ENCODE data around the gene AGAP1. TPM values are rescaled to one million over a fixed set of nuclear protein-coding genes. Genes with fewer than 3 reads are reported as not detected.
A peak's percentile ranks its signal among the peaks of the same experiment; 100 is the strongest.

Gene AGAP1
- total RNA-seq, 2 donors from 2014 or later: 28.9 to 33.3 TPM

DNA sequence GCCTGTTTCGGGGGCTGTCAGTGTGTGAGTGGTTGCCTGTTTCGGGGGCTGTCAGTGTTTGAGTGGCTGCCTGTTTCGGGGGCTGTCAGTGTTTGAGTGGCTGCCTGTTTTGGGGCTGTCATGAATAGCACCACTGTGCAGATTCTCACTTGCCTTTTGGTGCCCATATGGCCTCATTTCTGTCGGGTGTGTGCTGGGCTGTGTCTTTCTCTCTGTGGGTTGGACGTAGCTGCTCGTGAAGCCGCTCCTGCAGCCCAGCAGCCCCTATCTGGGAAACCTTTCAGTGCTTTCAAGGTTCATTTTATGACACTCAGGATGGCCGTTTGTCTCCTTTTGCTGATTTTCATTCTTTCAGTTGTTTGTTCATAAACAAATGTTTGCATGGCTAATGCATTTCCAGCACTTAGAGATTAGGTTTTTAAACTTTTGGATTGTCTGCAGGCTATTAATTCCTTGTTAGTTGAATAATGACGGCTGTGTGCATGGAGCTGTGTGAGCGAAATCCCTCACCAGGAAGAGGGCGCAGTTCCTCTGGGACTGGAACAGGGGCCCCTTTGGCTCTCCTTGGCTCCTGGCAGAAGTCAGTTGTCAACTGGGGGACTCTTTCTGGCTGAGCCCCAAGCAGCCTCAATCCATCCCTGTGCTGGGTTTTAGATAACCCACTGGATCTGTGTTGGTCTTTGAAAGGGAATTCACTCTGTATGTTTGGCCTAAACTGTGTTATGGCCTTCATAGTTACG lies 10.8 kb downstream of the AGAP1 start:
- peak; percentile 19 for DNase-seq (ENCODE audit: low spot score)
- intact Hi-C loops (cut with DNase I): loop anchor here in 1 of 2 donors (5.0 kb wide), 1 partner anchor 1682 kb away; no protein-coding TSS in a partner anchor

- peak; percentile 55 for DNase-seq (ENCODE audit: low spot score)
- intact Hi-C loops (cut with DNase I): loop anchor here in 1 of 2 donors (5.0 kb wide), 1 partner anchor 1683 kb away; no protein-coding TSS in a partner anchor
These were observed 11.4 kb downstream of the AGAP1 start for GRCh38 chr2:235505181-235505741.

DNA sequence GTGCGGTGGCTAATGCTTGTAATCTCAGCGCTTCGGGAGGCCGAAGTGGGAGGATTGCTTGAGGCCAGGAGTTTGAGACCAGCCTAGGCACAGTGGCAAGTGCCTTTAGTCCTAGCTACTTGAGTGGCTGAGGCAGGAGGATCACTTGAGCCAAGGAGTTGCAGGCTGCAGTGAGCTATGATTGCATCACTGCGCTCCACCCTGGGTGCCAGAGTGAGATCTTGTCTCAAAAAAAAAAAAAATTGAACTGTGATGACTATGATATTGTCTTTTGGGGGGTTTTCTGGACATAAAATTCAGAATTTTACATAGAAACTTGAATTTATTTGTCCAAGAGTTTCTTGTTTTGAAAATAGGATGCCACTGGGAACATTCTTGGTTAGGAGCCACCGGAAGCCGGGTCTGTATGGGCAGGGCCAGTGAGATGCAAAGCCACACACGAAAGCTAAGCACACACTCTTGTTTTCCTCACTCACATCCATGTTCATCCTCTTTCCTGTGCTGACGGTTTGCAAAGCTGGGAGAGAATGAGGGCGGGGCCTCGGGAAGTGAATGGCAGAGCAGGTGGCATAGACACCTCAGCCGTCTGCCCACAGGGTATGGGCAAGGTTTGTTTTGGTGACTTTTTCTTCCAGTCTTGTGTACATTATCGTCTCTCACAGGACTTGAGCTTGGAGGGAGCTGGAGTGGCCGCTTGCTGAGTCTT lies 12.6 kb downstream of the AGAP1 start:
- peak; percentile 38 for DNase-seq (ENCODE audit: low spot score)
- intact Hi-C loops (cut with DNase I): loop anchor here in 1 of 2 donors (5.0 kb wide), 1 partner anchor 1684 kb away; no protein-coding TSS in a partner anchor

DNA sequence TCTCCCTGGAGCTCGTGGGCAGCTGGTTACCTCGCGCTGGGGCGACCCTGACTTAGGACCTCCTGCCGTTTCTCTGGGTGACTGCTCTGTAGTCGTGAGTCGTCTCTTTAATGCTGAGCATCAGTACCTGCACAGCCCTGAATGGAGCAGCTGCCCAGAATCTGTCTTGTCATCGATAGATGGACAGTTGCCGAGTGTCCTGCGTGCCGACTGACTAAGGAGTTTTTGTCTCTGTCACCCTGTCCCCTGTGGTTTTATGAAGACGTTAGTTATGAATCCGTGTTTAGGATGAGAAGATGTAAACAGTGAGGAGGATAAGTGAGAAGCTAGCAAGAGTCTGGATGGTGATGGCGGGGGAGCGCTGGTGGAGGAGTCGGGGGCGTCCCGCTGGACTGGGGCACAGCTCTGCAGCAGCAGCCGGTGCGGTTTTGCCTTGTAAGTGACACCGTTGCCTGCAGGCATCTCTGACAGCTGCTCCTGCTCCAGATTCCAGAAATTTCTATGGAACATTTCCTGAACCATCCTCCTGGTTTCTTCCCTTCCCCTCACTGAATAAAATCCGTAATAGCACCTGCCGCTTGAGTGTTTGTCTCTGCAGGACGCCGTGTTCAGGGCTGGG lies 13.3 kb downstream of the AGAP1 start:
- intact Hi-C loops (cut with DNase I): loop anchor here in 1 of 2 donors (5.0 kb wide), 1 partner anchor 1685 kb away; no protein-coding TSS in a partner anchor
- peak; percentile 31 for DNase-seq (ENCODE audit: low spot score)

DNA sequence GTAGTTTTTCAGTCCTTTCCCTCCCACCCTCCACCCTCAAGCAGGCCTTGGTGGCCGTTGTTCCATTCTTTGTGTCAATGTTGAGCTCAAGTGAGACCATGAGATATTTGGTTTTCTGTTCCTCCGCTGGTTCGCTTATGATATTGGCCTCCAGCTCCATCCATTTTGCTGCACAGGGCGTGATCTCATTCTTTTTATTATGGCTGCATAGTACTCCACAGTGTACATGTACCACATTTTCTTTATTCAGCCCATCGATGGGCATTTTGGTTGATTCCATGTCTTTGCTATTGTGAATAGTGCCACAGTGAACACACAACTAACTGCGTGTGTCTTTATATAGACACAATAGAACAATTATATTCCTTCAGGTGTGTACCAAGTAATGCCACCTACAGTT lies 14.1 kb downstream of the AGAP1 start:
- intact Hi-C loops (cut with DNase I): loop anchor here in 1 of 2 donors (5.0 kb wide), 1 partner anchor 1686 kb away; no protein-coding TSS in a partner anchor
- DNase-seq (ENCODE audit: low spot score): peak; percentile 11

GRCh38 chr2:235508371-235509160 lies 14.7 kb downstream of the AGAP1 start:
- peak; percentile 53 for DNase-seq (ENCODE audit: low spot score)
- intact Hi-C loops (cut with DNase I): loop anchor here in 1 of 2 donors (5.0 kb wide), 1 partner anchor 1686 kb away; no protein-coding TSS in a partner anchor

GRCh38 chr2:235510318-235510717 lies 16.5 kb downstream of the AGAP1 start:
- intact Hi-C loops (cut with DNase I): no loop called here
- DNase-seq (ENCODE audit: low spot score): peak; percentile 9

DNA sequence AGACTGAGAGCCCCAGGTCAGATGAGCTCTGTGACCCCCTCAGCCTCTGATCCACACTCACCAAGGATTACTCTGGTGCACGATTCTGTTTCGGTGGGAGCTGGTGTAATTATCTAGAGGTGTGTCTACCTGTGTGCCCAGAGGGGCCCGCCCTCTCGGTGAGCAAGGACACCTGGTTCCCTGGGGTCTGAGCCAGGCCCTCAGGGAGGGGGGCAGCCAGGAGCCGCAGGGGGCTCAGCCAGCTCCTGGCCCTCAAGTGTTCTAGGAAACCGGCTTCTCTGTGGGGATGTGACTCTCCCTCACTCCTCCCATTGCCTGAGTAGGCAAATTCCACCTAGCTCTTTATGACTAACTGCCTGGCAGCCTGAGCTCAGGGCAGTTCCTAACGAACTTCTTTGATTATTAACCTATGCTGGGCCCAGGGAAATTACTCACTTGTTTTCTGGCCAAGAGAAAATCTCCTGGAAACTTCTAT lies 17.4 kb downstream of the AGAP1 start:
- DNase-seq (ENCODE audit: low spot score): peak; percentile 54
- intact Hi-C loops (cut with DNase I): no loop called here

- peak; percentile 6 for DNase-seq (ENCODE audit: low spot score)
- intact Hi-C loops (cut with DNase I): no loop called here
These were observed 18.2 kb downstream of the AGAP1 start for GRCh38 chr2:235511751-235512698.

GRCh38 chr2:235512699-235513053 lies 18.8 kb downstream of the AGAP1 start:
- peak; percentile 58 for DNase-seq (ENCODE audit: low spot score)
- intact Hi-C loops (cut with DNase I): no loop called here

GRCh38 chr2:235513984-235514626 lies 20.3 kb downstream of the AGAP1 start:
- intact Hi-C loops (cut with DNase I): no loop called here
- DNase-seq (ENCODE audit: low spot score): peak; percentile 67

DNA sequence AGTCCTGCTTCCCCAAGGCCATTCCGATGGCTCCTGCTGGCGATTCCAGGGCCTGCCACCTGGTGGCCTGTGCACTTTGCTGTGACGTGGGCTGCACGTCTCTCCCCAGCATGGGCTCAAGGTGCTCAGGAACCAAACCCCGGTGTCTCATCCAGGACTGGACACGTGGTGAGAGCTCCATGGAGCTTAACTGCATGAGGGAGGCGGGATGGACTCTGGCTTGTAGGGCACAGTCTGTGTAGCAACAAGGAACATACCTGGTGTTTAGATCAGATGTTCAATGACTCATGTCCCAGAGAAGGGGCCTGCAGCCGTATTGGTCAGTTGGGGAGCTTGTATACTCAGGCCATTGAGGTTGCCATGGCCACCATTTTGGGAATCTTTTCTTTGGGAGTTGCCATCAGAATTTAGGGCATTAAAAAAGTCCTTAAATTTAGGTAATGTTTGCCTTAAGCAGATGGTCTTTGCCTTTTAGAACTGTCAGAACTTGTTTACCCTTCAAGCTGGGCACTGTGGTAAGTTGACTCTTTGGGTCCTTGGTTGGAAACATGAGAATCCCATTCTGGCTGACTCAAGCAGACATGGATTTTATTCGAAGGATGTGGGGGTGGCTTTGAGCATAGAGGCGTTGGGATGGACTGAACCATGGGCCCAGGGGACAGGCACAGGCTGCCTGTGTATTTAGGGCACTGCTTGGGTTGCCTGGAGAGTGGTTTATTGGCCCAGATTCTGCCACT lies 21.0 kb downstream of the AGAP1 start:
- DNase-seq (ENCODE audit: low spot score): peak; percentile 17
- intact Hi-C loops (cut with DNase I): no loop called here

DNA sequence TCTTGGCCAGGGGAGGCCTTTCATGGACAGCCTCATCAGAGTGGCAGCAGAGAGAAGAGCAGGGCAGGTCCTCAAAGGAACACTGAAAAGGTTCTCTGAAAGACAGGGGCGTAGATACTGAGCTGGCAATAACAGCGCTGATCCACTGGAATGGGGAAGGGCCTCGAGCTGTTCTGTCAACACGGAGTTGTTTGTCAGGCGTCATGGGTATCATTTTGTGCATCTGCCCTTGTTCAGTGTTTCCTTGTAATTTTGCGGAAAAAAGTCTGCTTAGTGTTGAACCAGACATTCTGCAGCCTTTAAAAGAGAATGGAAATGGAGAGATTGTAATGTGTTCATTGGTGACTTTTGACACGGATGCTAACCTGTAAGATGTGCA lies 21.5 kb downstream of the AGAP1 start:
- intact Hi-C loops (cut with DNase I): no loop called here
- no peak for DNase-seq (ENCODE audit: low spot score)

DNA sequence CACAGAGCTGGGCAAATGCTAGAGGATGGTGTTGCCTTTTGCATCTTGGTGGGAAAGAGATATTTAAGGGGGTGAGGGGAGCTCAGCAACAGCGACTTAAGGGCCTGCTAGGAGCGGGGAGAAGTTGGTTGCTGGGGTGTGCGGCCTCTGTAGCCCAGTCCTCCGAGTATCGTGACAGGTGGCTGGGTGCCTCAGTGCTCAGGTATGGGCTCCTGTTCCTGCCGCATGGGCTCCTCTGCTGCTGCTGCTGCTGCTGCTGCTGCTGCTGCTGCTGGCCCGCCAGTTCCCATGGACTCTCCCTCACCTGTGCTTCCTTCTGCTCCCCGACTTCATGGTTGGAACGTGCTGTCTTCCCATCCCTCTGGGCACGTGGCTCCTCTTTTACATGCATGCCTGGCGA lies 22.0 kb downstream of the AGAP1 start:
- peak; percentile 63 for DNase-seq (ENCODE audit: low spot score)
- intact Hi-C loops (cut with DNase I): no loop called here

DNA sequence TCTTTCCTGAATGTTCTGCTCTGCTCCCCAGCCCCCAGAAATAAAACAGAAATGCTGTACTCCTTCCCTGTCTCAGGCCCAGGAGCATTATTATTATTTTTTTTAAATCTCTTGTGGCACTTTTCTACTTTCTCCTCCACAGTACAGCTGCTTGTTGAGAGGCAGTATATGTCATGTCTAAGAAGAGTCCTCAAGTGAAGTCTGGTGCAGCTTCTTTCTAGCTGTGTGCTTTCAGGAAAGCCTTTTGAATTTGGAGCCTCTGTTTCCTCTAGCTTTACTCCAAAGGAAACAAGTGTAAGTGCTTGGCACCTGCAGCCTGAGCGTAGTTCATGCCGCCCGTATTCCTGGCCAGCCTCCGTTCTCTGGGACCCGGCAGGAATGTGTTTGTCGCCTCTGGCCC lies 22.4 kb downstream of the AGAP1 start:
- no peak for DNase-seq (ENCODE audit: low spot score)
- intact Hi-C loops (cut with DNase I): no loop called here

GRCh38 chr2:235518322-235519090 lies 24.7 kb downstream of the AGAP1 start:
- intact Hi-C loops (cut with DNase I): no loop called here
- DNase-seq (ENCODE audit: low spot score): peak; percentile 66
